HTR-8/SVneo (cell line): ENCODE results near the gene BEND2.

Experiments
- DNase-seq: peaks from one replicate; pipeline ENCODE4 v3.0.0; 2011; ENCODE audit warnings: low spot score, mixed read lengths; ENCODE audit not compliant: insufficient read length
- FAIRE-seq: peaks from 2 replicates; lab custom pipeline; 2011; peaks lifted over from hg19 to GRCh38; lab: Jason Lieb, UNC

The BEND2 gene

DNA sequence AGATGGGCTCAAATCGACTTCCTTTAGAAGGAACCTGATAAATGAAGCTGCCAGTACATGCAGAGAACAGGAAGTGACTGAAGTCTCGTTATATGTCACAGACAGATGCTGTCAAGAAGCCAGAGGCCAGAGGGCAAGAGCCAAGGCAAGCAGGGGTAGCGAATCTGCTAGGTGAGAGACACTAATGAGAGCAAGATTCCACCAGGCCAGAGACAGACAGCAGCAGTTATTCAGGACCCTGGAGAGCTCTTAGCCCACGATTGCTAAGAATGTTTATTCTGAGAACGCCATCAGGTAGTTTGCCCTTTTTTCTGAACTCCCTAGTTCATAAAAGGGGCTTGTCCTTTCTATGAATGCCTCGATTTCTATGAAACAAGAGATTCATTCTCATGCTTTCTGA lies 73.7 kb downstream of the BEND2 start:
- DNase-seq (no peak), FAIRE-seq (no peak)

DNA sequence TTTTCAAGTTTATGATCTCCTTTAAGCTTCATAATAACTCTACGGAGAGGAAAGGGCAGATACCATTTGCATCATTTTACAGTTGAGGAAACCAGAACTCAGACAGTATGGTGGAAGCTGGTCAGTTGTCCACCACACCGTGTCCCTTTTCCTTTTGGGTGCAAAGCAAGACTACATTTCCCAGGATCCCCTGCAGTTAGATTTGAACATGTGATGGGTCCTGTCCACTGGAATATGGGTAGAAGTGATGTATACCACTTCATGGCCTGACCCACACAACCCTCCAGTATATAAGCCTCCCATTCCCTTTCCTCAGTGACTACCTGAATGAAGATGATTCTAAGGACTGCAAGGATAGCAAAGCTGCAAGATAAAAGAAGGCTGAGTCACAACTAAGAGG lies 74.7 kb downstream of the BEND2 start:
- DNase-seq, result no peak
- FAIRE-seq, result no peak

- FAIRE-seq, result no peak
- no peak for DNase-seq
These were observed 83.9 kb downstream of the BEND2 start for GRCh38 chrX:18136816-18137215.

GRCh38 chrX:18133605-18134004 lies 87.1 kb downstream of the BEND2 start:
- no peak for DNase-seq
- FAIRE-seq, result no peak

GRCh38 chrX:18129690-18130089 lies 91.0 kb downstream of the BEND2 start:
- FAIRE-seq, result no peak

GRCh38 chrX:18126971-18127370 lies 93.7 kb downstream of the BEND2 start:
- DNase-seq, result no peak

More at GRCh38 chrX:18129690-18130089, 91.0 kb downstream of the BEND2 start:
- no peak for DNase-seq

GRCh38 chrX:18119856-18120255 lies 100.8 kb downstream of the BEND2 start:
- FAIRE-seq, result no peak
- DNase-seq, result no peak

More at GRCh38 chrX:18126971-18127370, 93.7 kb downstream of the BEND2 start:
- FAIRE-seq, result no peak
